Stimulated activated CD4-positive, alpha-beta T cell treated with anti-CD3 and anti-CD28 coated beads, Interleukin-2, amount 100 ng/mL, for 24 hours (primary cell): ENCODE measurements around the gene RTF2.

Experiments used
- DNase-seq, 2 donors: peaks; one replicate each; pipeline ENCODE4 v3.0.0-alpha.2; 2020

Gene RTF2

GRCh38 chr20:56468316-56469076 is at the start of gene RTF2:
Gene RTF2, plus strand, starts transcription at chr20:56468627. Its CDS starts 71 bp downstream, at chr20:56468698.
- DNase-seq: peak; percentile 96 to 97

- no peak for DNase-seq
Observed at GRCh38 chr20:56420028-56420427, 48.4 kb upstream of the RTF2 start.

- DNase-seq: no peak
Observed at GRCh38 chr20:56420940-56421688, 47.3 kb upstream of the RTF2 start.

- DNase-seq: no peak
Observed at GRCh38 chr20:56422076-56422823, 46.2 kb upstream of the RTF2 start.

- DNase-seq: no peak
Observed at GRCh38 chr20:56422824-56423189, 45.6 kb upstream of the RTF2 start.

GRCh38 chr20:56423211-56423610 is 45.2 kb upstream of the RTF2 start:
- DNase-seq: no peak

GRCh38 chr20:56423886-56424285 is 44.5 kb upstream of the RTF2 start:
- DNase-seq: no peak

GRCh38 chr20:56424931-56425330 is 43.5 kb upstream of the RTF2 start:
- no peak for DNase-seq

GRCh38 chr20:56426026-56426425 is 42.4 kb upstream of the RTF2 start:
- no peak for DNase-seq

- no peak for DNase-seq
Observed at GRCh38 chr20:56426926-56427325, 41.5 kb upstream of the RTF2 start.

- DNase-seq: no peak
Observed at GRCh38 chr20:56427797-56428196, 40.6 kb upstream of the RTF2 start.

GRCh38 chr20:56428410-56428809 is 40.0 kb upstream of the RTF2 start:
- DNase-seq: no peak

GRCh38 chr20:56428881-56429280 is 39.5 kb upstream of the RTF2 start:
- no peak for DNase-seq

GRCh38 chr20:56429502-56429901 is 38.9 kb upstream of the RTF2 start:
- peak; percentile 57 to 60 for DNase-seq

- DNase-seq: no peak
Observed at GRCh38 chr20:56429941-56430340, 38.5 kb upstream of the RTF2 start.

GRCh38 chr20:56430461-56430860 is 38.0 kb upstream of the RTF2 start:
- no peak for DNase-seq

GRCh38 chr20:56430957-56431356 is 37.5 kb upstream of the RTF2 start:
- DNase-seq: no peak

GRCh38 chr20:56431471-56431870 is 37.0 kb upstream of the RTF2 start:
- no peak for DNase-seq

- DNase-seq: no peak
Observed at GRCh38 chr20:56433221-56433879, 35.1 kb upstream of the RTF2 start.

- DNase-seq: no peak
Observed at GRCh38 chr20:56433880-56434255, 34.6 kb upstream of the RTF2 start.

GRCh38 chr20:56437196-56437960 is 31.0 kb upstream of the RTF2 start:
- no peak for DNase-seq

GRCh38 chr20:56438284-56438683 is 30.1 kb upstream of the RTF2 start:
- no peak for DNase-seq
